HG02981 (cell line): ENCODE data around the gene CLEC7A.
A peak's percentile ranks its signal among the peaks of the same experiment; 100 is the strongest.

Source experiments
- ATAC-seq: cut with Tn5 transposase; IDR thresholded peaks from one replicate; pipeline ENCODE4 v1.9.1; 2021; ENCODE audit warnings: mild to moderate bottlenecking, moderate library complexity; ENCODE audit not compliant: unreplicated experiment

CLEC7A gene

DNA sequence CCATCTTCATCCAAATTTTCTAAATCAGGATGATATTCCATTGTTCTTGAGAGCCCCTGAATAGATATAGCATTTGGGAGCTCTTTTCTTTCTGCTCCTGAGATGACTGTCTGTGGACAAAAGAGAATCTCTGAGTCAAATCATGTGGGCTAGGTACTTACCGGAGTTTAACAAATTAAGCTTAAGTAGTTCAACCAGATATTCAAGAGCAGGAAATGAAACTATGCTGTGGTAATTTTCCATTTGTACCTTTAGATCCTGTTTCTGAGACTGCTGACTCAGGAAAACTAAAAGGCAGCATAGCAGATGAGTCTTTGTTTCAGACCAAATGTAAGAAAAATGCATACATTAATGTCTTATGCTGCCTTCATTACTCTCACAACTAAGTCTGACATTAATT, at the start of gene CLEC7A:
TSS of gene CLEC7A (minus strand) at position 158 of the 400 bp plus-strand sequence. CDS start at position 41, 117 bp downstream.
- ATAC-seq: peak; percentile 90

- no peak for ATAC-seq
These were observed 49.8 kb upstream of the CLEC7A start for GRCh38 chr12:10179776-10180181.

- ATAC-seq: no peak
These were observed 48.8 kb upstream of the CLEC7A start, which contains the start of gene TMEM52B for GRCh38 chr12:10178821-10179220. Gene TMEM52B (plus strand): TSS chr12:10179032. CDS start chr12:10179575, 543 bp downstream.

GRCh38 chr12:10175846-10176636, 46.0 kb upstream of the CLEC7A start:
- ATAC-seq: no peak

DNA sequence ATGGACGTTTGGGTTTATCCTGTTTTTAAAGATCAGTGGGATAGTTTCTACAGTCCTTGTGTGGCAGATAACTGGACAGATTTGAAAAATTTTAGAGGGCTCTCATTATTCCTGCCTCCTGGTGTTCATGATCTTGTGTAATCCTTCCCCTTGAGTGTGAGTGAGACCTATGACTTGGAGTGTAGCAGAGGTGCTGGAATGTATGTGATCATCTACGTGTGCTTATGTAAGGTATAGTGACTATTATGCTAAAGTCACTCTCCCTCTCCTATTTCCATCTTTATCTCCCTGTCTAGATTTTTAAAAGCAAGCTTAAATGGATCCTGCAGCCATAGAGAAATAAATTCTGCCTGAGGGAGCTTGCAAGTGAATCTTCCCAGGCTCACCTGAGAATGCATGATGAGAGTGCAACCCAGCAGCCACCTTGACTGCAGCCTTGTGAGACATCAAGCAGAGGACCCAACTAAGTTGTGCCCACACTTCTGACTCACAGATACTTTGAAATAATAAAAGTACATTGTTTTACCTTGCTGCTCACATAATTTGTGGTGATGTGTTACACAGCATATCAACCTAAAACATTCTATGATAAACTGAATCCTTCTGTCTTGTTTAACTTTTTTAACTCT, 45.1 kb upstream of the CLEC7A start:
- ATAC-seq: no peak

- no peak for ATAC-seq
These were observed 42.2 kb upstream of the CLEC7A start, which contains the start of gene OLR1 for GRCh38 chr12:10171973-10172728. Gene OLR1 (minus strand): TSS chr12:10172132. CDS start chr12:10172077, 55 bp downstream.

- no peak for ATAC-seq
These were observed 40.2 kb upstream of the CLEC7A start for GRCh38 chr12:10170216-10170615.

- no peak for ATAC-seq
These were observed 39.1 kb upstream of the CLEC7A start for GRCh38 chr12:10169104-10169503.

DNA sequence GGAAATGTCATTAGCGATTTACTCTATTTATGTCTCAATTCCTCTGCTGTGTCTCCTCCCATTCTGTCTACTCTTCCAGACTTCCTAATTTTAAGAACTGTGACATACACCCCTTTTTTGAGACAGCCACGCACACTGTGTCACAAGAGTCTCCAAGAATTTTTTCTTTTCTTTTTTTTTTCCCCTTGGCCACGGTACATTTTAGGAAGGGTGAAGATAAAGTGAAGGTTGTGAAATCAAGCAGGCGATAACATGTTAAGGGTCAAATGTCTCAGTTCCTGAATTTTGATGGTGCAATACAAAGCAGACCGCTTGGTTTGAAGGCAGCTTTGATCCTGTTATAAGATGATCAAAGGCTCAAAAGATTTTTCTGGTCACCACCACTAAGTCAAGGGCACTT, 37.6 kb upstream of the CLEC7A start:
- ATAC-seq: no peak

GRCh38 chr12:10165421-10165820, 35.4 kb upstream of the CLEC7A start:
- ATAC-seq: no peak

- no peak for ATAC-seq
These were observed 33.1 kb upstream of the CLEC7A start for GRCh38 chr12:10163084-10163483.

DNA sequence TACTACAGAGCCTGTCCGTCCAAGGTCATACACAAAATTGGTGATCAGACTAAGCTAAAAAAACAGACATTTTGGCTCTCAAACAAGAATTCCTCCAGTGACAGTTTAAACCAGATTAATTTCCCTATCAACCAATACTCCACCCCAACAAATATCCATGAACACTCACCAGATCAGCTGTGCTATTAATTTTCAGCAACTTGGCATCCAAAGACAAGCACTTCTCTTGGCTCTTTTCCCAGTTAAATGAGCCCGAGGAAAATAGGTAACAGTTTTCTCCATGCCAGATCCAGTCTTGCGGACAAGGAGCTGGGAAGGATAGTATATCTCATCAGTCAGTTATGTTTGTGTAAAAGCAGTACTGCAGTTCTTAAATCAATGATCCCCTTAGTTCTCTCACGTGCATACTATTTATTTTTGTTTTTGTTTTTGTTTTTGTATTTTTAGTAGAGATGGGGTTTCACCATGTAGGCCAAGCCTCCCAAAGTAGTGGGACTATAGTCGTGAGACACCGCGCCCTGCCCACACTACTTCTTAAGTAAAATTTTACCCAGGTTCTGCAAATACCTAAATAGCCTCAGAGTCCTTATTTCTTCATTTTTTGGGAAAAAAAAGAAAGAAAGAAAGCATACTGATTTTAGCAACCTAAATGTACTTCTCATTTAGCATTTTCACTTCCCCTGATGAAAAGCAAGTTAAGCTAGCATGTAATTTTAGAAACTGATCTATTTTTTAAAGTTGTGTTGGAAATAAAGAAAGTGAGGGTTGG, 30.8 kb upstream of the CLEC7A start:
- ATAC-seq: no peak

DNA sequence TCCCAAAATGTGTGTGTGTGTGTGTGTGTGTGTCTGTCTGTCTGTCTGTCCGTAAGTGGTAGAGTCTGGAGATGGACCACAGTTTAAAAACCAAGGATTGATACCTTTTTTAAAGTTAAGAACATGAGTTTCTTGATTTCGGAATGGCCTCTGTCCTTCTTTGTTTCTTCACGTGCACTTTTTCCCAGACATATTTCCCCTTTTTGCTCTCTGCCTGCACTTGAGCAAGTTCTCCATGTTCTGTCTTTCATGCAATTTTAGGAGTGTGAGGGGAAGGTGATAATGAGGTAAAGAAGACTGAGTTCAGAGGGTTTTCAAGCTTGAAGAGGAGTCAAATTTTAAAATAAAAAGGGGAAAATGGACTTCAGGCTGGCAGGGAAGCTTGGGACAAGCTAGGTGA, 29.3 kb upstream of the CLEC7A start:
- ATAC-seq: no peak

- ATAC-seq: no peak
These were observed 28.4 kb upstream of the CLEC7A start for GRCh38 chr12:10158406-10158805.

DNA sequence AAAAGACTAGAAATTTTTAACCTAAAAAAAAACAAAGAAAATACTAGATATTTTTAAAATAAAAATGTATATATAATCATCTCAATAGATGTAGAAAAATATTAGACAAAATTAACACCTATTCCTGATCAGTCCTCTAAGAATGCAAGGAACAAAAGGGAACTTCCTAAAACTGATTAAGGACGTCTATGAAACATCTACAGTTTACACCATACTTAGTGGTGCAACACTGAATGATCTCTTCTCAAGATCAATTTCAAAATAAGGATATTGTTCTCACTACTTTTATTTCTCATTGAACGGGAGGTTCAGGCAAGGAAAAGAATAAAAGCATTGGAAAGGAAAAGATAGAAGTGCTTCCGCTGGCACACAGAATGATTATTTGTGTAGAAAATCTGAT, 26.0 kb upstream of the CLEC7A start:
- ATAC-seq: no peak

- ATAC-seq: no peak
These were observed 24.1 kb upstream of the CLEC7A start for GRCh38 chr12:10154145-10154496.

- ATAC-seq: peak; percentile 38
These were observed 23.5 kb upstream of the CLEC7A start for GRCh38 chr12:10153271-10154144.

DNA sequence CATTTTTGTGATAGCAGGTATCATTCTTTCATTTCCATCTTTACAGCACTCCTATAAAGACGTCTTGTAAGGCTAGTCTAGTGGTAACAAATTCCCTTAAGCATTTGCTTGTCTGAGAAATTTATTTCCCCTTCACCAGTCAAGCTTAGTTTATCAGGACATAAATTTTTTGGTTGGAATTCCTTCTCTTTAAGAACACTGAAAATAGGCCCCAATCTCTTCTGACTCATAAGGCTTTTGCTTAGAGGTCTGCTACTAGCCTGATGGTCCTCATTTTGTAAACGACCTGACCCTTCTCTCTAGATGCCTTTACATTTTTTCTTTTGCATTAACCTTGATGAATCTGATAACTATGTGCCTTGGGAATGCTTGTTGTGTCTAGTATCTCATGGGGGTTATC, 21.6 kb upstream of the CLEC7A start:
- no peak for ATAC-seq

- ATAC-seq: peak; percentile 70
These were observed 17.9 kb upstream of the CLEC7A start for GRCh38 chr12:10147714-10148403.
